A549 treated with Hydrocortisone at 1 μM for 4 hours (cell line): ENCODE data around the gene BTG1. TPM values are rescaled to one million over a fixed set of nuclear protein-coding genes. Genes with fewer than 3 reads are reported as not detected.

Experiments used
- total RNA-seq: library from RNA; stranded (reverse); fragments of 200-300 nt; extraction: Qiagen RNA extraction; gene quantifications from 5 replicates; pipeline ENCODE4 v1.2.3, GENCODE V29; 2022

Gene BTG1
- 53.0 to 69.1 TPM (median 55.2 TPM) in 5 replicates for total RNA-seq

GRCh38 chr12:92145731-92146496 is at the start of gene BTG1:
Gene BTG1, minus strand, starts transcription at chr12:92145846. Its CDS starts 311 bp downstream, at chr12:92145535.

